Vagina (tissue), 2 donors: ENCODE results near the gene CDC42EP3. TPM values are rescaled to one million over a fixed set of nuclear protein-coding genes. Genes with fewer than 3 reads are reported as not detected.
A peak's percentile ranks its signal among the peaks of the same experiment; 100 is the strongest.

ENCODE experiments used
- DNase-seq, 2 donors: peaks; one replicate each; pipeline ENCODE4 v3.0.0-alpha.2; 2017; ENCODE audit errors: extremely low spot score in 2 of 2
- H3K27ac ChIP-seq: fragments of 200-600 bp; sonication (generic); one replicate; pipeline ENCODE4 v1.5.1; 2019
- H3K27me3 ChIP-seq: fragments of 200-600 bp; sonication (generic); one replicate; pipeline ENCODE4 v1.5.1; 2019
- H3K36me3 ChIP-seq, 2 donors: fragments of 200-600 bp; sonication (generic); one replicate each; pipeline ENCODE4 v1.5.1; 2017 to 2019
- H3K4me1 ChIP-seq: fragments of 200-600 bp; sonication (generic); one replicate; pipeline ENCODE4 v1.5.1; 2019
- H3K4me3 ChIP-seq, 2 donors: fragments of 200-600 bp; sonication (generic); 1 replicate in 1 of 2; 2 replicates in 1 of 2; pipeline ENCODE4 v1.5.1; 2016 to 2019
- H3K9me3 ChIP-seq: fragments of 200-600 bp; sonication (generic); one replicate; pipeline ENCODE4 v1.5.1; 2019
- POLR2A ChIP-seq, 2 donors: fragments of 450-650 bp; IDR thresholded peaks; one replicate each; pipeline ENCODE4 v1.6.1; 2017; ENCODE audit warnings: antibody characterized with exemption in 2 of 2, mild to moderate bottlenecking in 2 of 2, moderate library complexity in 2 of 2
- POLR2AphosphoS5 ChIP-seq, 2 donors: sonication (generic); formaldehyde crosslinking; IDR thresholded peaks; one replicate each; pipeline ENCODE4 v1.9.0; 2017; ENCODE audit warnings: antibody characterized with exemption in 2 of 2, mild to moderate bottlenecking in 2 of 2, low read depth in 1 of 2; ENCODE audit not compliant: insufficient read depth in 1 of 2
- intact Hi-C: fragments of 100-400 bp; cut with DNase I; formaldehyde crosslinking; loops from one replicate; pipeline ENCODE4 v1.15.1; 2023
- total RNA-seq: library from RNA; depleted of rRNA; stranded (reverse); fragments of >200 nt; gene quantifications from one replicate; pipeline ENCODE4 v1.2.3, GENCODE V29; 2016
- TF ChIP-seq, protein P1 (sequence below), 3 experiments: fragments of 450-650 bp in 2 of 3; fragments of 200-600 bp in 1 of 3; sonication (generic) in 1 of 3; IDR thresholded peaks; one replicate each; pipeline ENCODE4 v1.5.1; 2017 to 2019; ENCODE audit warnings: antibody characterized with exemption in 3 of 3, mild to moderate bottlenecking in 2 of 3, moderate library complexity in 2 of 3

Gene CDC42EP3
- total RNA-seq, 1 donor from 2014 or later, result 44.4 TPM

- DNase-seq, result no peak
- no peak overlapping the region for H3K4me3 ChIP-seq
- intact Hi-C loops, result no loop called here
- no peak for TF ChIP-seq POLR2A (IDR thresholded peaks at IDR 0.05)
- H3K27me3 ChIP-seq, result no peaks in the 10 kb centered on the region
- H3K9me3 ChIP-seq, result no peaks in the 10 kb centered on the region
- H3K4me1 ChIP-seq, result peaks cover under 1% of the 10 kb centered on the region
- H3K27ac ChIP-seq, result no peak overlapping the region
- H3K36me3 ChIP-seq, result no peaks in the 10 kb centered on the region
Observed at GRCh38 chr2:37630776-37631175, 40.7 kb downstream of the CDC42EP3 start.

DNA sequence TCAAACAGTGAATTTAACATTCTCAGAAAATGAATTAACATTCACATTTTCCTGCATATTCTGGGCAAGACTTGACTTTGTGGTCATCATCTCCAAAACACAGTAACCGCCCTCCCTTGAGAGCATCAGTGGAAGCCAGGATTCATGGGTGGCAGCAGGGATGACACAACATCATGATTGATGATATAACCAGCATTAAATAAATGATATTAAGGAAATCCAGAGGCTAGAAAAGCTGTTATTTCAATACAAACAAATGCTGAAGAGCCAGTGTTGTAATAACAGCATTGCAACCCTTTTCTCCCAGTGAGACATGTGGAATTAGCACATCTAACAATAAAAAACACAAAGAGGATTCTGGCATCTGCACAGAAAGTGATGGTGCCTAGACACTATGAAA, 41.1 kb downstream of the CDC42EP3 start:
- H3K4me3 ChIP-seq, result no peak overlapping the region
- no peaks in the 10 kb centered on the region for H3K36me3 ChIP-seq
- intact Hi-C loops, result no loop called here
- no peak overlapping the region for H3K27ac ChIP-seq
- no peaks in the 10 kb centered on the region for H3K9me3 ChIP-seq
- TF ChIP-seq, protein P1, sequence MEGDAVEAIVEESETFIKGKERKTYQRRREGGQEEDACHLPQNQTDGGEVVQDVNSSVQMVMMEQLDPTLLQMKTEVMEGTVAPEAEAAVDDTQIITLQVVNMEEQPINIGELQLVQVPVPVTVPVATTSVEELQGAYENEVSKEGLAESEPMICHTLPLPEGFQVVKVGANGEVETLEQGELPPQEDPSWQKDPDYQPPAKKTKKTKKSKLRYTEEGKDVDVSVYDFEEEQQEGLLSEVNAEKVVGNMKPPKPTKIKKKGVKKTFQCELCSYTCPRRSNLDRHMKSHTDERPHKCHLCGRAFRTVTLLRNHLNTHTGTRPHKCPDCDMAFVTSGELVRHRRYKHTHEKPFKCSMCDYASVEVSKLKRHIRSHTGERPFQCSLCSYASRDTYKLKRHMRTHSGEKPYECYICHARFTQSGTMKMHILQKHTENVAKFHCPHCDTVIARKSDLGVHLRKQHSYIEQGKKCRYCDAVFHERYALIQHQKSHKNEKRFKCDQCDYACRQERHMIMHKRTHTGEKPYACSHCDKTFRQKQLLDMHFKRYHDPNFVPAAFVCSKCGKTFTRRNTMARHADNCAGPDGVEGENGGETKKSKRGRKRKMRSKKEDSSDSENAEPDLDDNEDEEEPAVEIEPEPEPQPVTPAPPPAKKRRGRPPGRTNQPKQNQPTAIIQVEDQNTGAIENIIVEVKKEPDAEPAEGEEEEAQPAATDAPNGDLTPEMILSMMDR (IDR thresholded peaks at IDR 0.05), result no peak
- no peak for TF ChIP-seq POLR2A (IDR thresholded peaks at IDR 0.05)
- TF ChIP-seq POLR2AphosphoS5 (IDR thresholded peaks at IDR 0.05; ENCODE audit: insufficient read depth in 1 of 2, low read depth in 1 of 2), result no peak
- no peaks in the 10 kb centered on the region for H3K27me3 ChIP-seq
- no peaks in the 10 kb centered on the region for H3K4me1 ChIP-seq
- no peak for DNase-seq

- intact Hi-C loops, result loop anchor here (5.0 kb wide), 1 partner anchor 33 kb away; no protein-coding TSS in a partner anchor
- Histone ChIP-seq H3K4me1 (no peaks in the 10 kb centered on the region), H3K36me3 (no peaks in the 10 kb centered on the region), H3K9me3 (no peaks in the 10 kb centered on the region), H3K4me3 (no peak overlapping the region), H3K27ac (no peak overlapping the region), H3K27me3 (no peaks in the 10 kb centered on the region)
- DNase-seq, result no peak
- no peak for TF ChIP-seq POLR2AphosphoS5 (IDR thresholded peaks at IDR 0.05; ENCODE audit: insufficient read depth in 1 of 2, low read depth in 1 of 2)
- TF ChIP-seq, protein P1 (IDR thresholded peaks at IDR 0.05), result no peak
- no peak for TF ChIP-seq POLR2A (IDR thresholded peaks at IDR 0.05)
Observed at GRCh38 chr2:37629529-37629928, 41.9 kb downstream of the CDC42EP3 start.

- no peak overlapping the region for H3K27ac ChIP-seq
- no peak overlapping the region for H3K4me3 ChIP-seq
- H3K4me1 ChIP-seq, result no peaks in the 10 kb centered on the region
- no peaks in the 10 kb centered on the region for H3K36me3 ChIP-seq
- H3K27me3 ChIP-seq, result no peaks in the 10 kb centered on the region
- no peaks in the 10 kb centered on the region for H3K9me3 ChIP-seq
- intact Hi-C loops, result loop anchor here (5.0 kb wide), 1 partner anchor 35 kb away; no protein-coding TSS in a partner anchor
- no peak for DNase-seq
- no peak for TF ChIP-seq POLR2AphosphoS5 (IDR thresholded peaks at IDR 0.05; ENCODE audit: insufficient read depth in 1 of 2, low read depth in 1 of 2)
Observed at GRCh38 chr2:37627710-37628109, 43.7 kb downstream of the CDC42EP3 start.

DNA sequence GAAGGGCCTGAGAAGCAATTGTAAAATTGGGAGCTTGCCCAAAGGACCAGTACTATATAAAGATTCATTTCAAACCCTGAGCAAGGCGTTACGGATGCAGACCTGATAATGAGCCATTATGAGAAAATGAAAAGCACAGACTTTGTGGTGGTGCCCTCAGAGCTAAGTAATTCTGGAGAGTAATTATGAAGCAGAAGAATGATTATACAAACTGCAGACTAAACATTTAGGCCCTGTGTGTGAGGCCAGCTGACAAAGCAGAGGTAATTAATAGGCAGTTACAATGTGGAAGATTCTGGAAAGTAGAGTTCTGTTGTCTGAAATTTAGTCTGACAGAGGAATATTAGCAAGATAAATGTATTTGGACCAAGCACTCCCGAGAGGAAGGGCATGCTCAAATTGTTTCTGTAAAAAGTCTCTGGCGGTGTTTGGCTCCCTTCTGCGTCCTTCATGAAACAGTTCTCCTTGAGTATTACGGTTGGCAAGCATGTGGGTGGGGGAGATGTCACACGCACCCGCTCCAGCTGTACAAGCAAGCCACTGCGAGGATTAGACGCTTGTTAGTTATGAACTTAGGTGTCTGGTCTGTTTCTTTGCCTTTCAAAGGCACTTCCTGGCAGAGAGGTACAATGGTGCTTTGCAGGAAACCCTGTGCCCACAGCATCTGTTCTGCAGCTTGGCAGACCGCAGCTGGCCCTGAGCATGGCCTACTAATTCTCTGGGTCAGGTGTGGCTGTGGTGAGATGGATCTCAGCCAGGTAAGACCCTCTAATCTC, 45.5 kb downstream of the CDC42EP3 start:
- Histone ChIP-seq H3K4me1 (no peaks in the 10 kb centered on the region), H3K27me3 (no peaks in the 10 kb centered on the region), H3K4me3 (no peak overlapping the region), H3K27ac (peak overlapping the region; percentile 9), H3K9me3 (no peaks in the 10 kb centered on the region), H3K36me3 (no peaks in the 10 kb centered on the region)
- no peak for DNase-seq
- TF ChIP-seq POLR2A (IDR thresholded peaks at IDR 0.05) (no peak), POLR2AphosphoS5 (IDR thresholded peaks at IDR 0.05; ENCODE audit: insufficient read depth in 1 of 2, low read depth in 1 of 2) (no peak)
- TF ChIP-seq, protein P1 (IDR thresholded peaks at IDR 0.05), result no peak
- intact Hi-C loops, result loop anchor here (5.0 kb wide), 1 partner anchor 36 kb away; no protein-coding TSS in a partner anchor

DNA sequence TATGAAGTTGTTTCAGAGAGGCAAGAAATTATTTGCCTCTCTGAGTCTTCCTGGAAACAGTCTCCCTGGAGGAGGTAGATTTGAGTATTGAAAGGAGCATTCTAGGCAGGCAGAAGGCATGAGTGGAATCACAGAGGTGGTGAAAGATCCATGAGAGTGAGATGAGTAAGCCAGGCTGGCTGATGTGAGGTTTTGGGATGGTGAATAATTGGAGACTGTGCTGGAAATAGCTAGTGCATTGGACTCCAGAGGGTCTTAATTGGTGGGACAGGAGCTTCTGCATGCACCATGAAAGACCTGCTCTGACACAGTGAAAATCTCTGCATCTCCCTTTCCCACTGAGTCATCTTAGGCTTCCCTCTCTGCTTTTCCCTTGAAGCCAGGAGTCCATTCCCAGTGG, 46.3 kb downstream of the CDC42EP3 start:
- peak overlapping the region; percentile 9 for H3K27ac ChIP-seq
- H3K4me1 ChIP-seq, result no peaks in the 10 kb centered on the region
- H3K36me3 ChIP-seq, result no peaks in the 10 kb centered on the region
- H3K9me3 ChIP-seq, result no peaks in the 10 kb centered on the region
- no peak for DNase-seq
- H3K4me3 ChIP-seq, result no peak overlapping the region
- no peaks in the 10 kb centered on the region for H3K27me3 ChIP-seq
- TF ChIP-seq POLR2AphosphoS5 (IDR thresholded peaks at IDR 0.05; ENCODE audit: insufficient read depth in 1 of 2, low read depth in 1 of 2), result no peak
- TF ChIP-seq, protein P1 (IDR thresholded peaks at IDR 0.05), result no peak
- TF ChIP-seq POLR2A (IDR thresholded peaks at IDR 0.05), result no peak
- intact Hi-C loops, result loop anchor here (5.0 kb wide), 1 partner anchor 37 kb away; no protein-coding TSS in a partner anchor
